K562 (cell line): ENCODE data around the gene ZFAND2A. TPM values are rescaled to one million over a fixed set of nuclear protein-coding genes. Genes with fewer than 3 reads are reported as not detected.

ENCODE experiments used
- CCAR2 ChIP-seq: fragments of 200-400 bp; formaldehyde crosslinking; IDR thresholded peaks from 2 replicates; pipeline ENCODE4 v1.6.1; 2017; ENCODE audit warnings: mild to moderate bottlenecking, low read depth, low read length
- CUX1 ChIP-seq: fragments of 200-800 bp; sonication (Bioruptor generic); IDR thresholded peaks from 2 replicates; pipeline ENCODE4 v1.6.1; 2016; ENCODE audit warnings: missing genetic modification characterization, missing compliant biosample characterization
- ETS1 ChIP-seq: conservative IDR thresholded peaks from 2 replicates; pipeline ENCODE4 v1.6.1; 2011; ENCODE audit warnings: low read depth, mild to moderate bottlenecking, low read length; ENCODE audit not compliant: control insufficient read depth
- NCOA1 ChIP-seq: fragments of 450-650 bp; IDR thresholded peaks from 2 replicates; pipeline ENCODE4 v1.6.1; 2016; ENCODE audit warnings: low read depth
- NRF1 ChIP-seq, 2 experiments: fragments of 450-650 bp; IDR thresholded peaks in 1 of 2; conservative IDR thresholded peaks in 1 of 2; 2 replicates each; pipeline ENCODE4 v1.6.1; 2014; ENCODE audit warnings: mild to moderate bottlenecking in 2 of 2
- POU5F1 ChIP-seq: fragments of 150-350 bp; IDR thresholded peaks from 2 replicates; pipeline ENCODE4 v1.6.1; 2014; ENCODE audit warnings: borderline replicate concordance, low read length, low read depth, mild to moderate bottlenecking; ENCODE audit not compliant: partially characterized antibody
- SMARCA5 ChIP-seq: fragments of 450-650 bp; IDR thresholded peaks from 2 replicates; pipeline ENCODE4 v1.6.1; 2016
- SRSF1 ChIP-seq: fragments of 200-400 bp; formaldehyde crosslinking; IDR thresholded peaks from 2 replicates; pipeline ENCODE4 v1.6.1; 2017; ENCODE audit warnings: mild to moderate bottlenecking, low read depth, low read length, moderate library complexity
- TCFL5 ChIP-seq: fragments of 250-450 bp; sonication (Bioruptor Pico); conservative IDR thresholded peaks from 2 replicates; pipeline ENCODE4 v1.6.1; 2021; ENCODE audit warnings: mild to moderate bottlenecking, moderate library complexity, matching md5 sums
- ZNF280A ChIP-seq: fragments of 450-650 bp; IDR thresholded peaks from 2 replicates; pipeline ENCODE4 v1.6.1; 2018; ENCODE audit warnings: mild to moderate bottlenecking, low read depth; ENCODE audit not compliant: partially characterized antibody
- polyA plus RNA-seq, 8 experiments: library from polyadenylated mRNA; depleted of rRNA in 4 of 8; stranded (reverse) in 5 of 8; unstranded in 3 of 8; fragments of >200 nt; fragmentation: Nextera tagmentation in 2 of 8; fragmentation: Illumina TruSeq in 1 of 8; extraction: Ambion mirVana in 2 of 8; extraction: Trizol in 1 of 8; gene quantifications; 2 replicates each; pipeline versions ENCODE4 v1.2.1 to v1.2.3, GENCODE V29; 2011 to 2014; ENCODE audit warnings: inconsistent platforms in 1 of 8, missing spikeins in 1 of 8
- total RNA-seq, 7 experiments: library from RNA; depleted of rRNA in 6 of 7; stranded (reverse); fragments of >200 nt in 6 of 7; fragmentation: Illumina TruSeq in 2 of 7; extraction: Trizol in 2 of 7; gene quantifications; 2 replicates each; pipeline versions ENCODE4 v1.2.1 to v1.2.3, GENCODE V29; 2011 to 2021; ENCODE audit warnings: low replicate concordance in 1 of 7

ZFAND2A gene
- total and polyA plus RNA-seq, 9 of the 15 experiments (the other 6 are each of a cell fraction or from before 2014, with no cell fraction given) = 16.8 to 56.8 (median 26.1) TPM

- TF ChIP-seq SRSF1 (no peak), POU5F1 (no peak), SMARCA5 (no peak), CCAR2 (no peak), ZNF280A (no peak), ETS1 (peak; percentile 54; the same call in 1 of the 2 replicates), NRF1 (conservative IDR thresholded peaks at IDR 0.05 in 1 of 2, IDR thresholded peaks at IDR 0.05 in 1 of 2) (peak; percentile 97), CUX1 (no peak), NCOA1 (no peak), TCFL5 (CRISPR knock-in tag) (no peak)
Measured at GRCh38 chr7:1159891-1160669, at the start of gene ZFAND2A (continued).
